ENCODE measurements around the gene LHX5.

DNA sequence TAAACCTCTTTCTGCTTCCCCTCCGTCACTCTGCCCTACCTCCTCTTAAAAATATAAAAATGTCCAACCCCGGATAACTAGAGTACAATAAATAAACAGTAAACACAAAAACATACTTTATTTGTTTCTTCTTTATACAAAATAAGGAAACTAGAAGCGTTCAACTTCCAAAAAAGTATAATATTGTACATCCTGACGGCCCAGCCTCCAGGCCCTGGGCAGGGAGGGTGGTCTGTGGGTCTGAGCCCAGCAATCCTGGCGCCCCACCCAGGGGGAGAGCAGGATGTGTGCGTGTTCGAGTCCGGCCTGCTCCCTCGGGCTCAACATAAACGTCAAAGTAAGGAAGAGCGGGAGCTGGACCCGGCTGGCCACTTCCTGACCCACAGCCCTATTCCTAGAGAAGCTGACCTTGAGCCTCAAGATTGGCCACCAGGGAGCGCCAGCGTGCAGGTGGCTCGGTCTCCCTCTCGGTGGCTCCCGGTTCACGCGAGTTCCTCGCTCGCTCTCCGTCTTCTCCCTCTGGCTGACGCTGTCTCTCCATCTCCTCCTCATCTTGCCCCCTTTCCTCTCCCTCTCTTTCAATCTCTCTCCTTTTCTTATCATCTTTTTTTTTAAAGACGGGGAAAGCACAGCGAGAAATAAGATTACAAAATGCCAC lies 9.4 kb downstream of the LHX5 start:
- TF ChIP-seq CTCF (IDR thresholded peaks at IDR 0.05; ENCODE audit: insufficient read depth, low read length, poor library complexity, severe bottlenecking) (peak; percentile 81), EZH2phosphoT487 (conservative IDR thresholded peaks at IDR 0.05; ENCODE audit: low read length) (no peak)

Data from SU-DHL-6 (cell line).